HFF-Myc (cell line): ENCODE results near the gene CDC42EP2.

ENCODE experiments used
- DNase-seq: peaks from one replicate; pipeline ENCODE4 v3.0.0-alpha.2; 2011; ENCODE audit warnings: low read depth; ENCODE audit errors: extremely low read depth
- H3K4me3 ChIP-seq: replicated peaks from 2 replicates; pipeline ENCODE4 v1.5.1; 2011; ENCODE audit warnings: low read depth, mild to moderate bottlenecking, control low read depth, low read length
- CTCF ChIP-seq: IDR thresholded peaks from 2 replicates; pipeline ENCODE4 v1.5.1; 2012; ENCODE audit warnings: mild to moderate bottlenecking, low read depth, low read length, control low read depth; ENCODE audit errors: missing control alignments

Gene CDC42EP2

GRCh38 chr11:65317025-65317786 lies 2.5 kb downstream of the CDC42EP2 start:
- peak; percentile 91 for DNase-seq
- peak overlapping the region; percentile 92 for H3K4me3 ChIP-seq
- no peak for TF ChIP-seq CTCF

GRCh38 chr11:65320386-65321075 lies 5.9 kb downstream of the CDC42EP2 start:
- no peak for DNase-seq
- no peak for TF ChIP-seq CTCF

GRCh38 chr11:65321076-65321475 lies 6.4 kb downstream of the CDC42EP2 start:
- no peak overlapping the region for H3K4me3 ChIP-seq
- no peak for TF ChIP-seq CTCF
- no peak for DNase-seq

More at GRCh38 chr11:65320386-65321075, 5.9 kb downstream of the CDC42EP2 start:
- no peak overlapping the region for H3K4me3 ChIP-seq

- no peak for TF ChIP-seq CTCF
- H3K4me3 ChIP-seq = no peak overlapping the region
- DNase-seq = no peak
Measured at GRCh38 chr11:65321828-65322485, 7.3 kb downstream of the CDC42EP2 start.

- no peak overlapping the region for H3K4me3 ChIP-seq
- DNase-seq = no peak
- no peak for TF ChIP-seq CTCF
Measured at GRCh38 chr11:65323813-65324212, 9.1 kb downstream of the CDC42EP2 start.

GRCh38 chr11:65325435-65325834 lies 10.8 kb downstream of the CDC42EP2 start:
- H3K4me3 ChIP-seq = no peak overlapping the region
- DNase-seq = no peak
- no peak for TF ChIP-seq CTCF
